Measurements from ENCODE around the gene PTBP1. TPM values are rescaled to one million over a fixed set of nuclear protein-coding genes. Genes with fewer than 3 reads are reported as not detected.
A peak's percentile ranks its signal among the peaks of the same experiment; 100 is the strongest.

PTBP1 gene
- total and polyA plus RNA-seq, 9 of the 15 experiments (the other 6 are each of a cell fraction or from before 2014, with no cell fraction given): 14.0 to 759 (median 234) TPM

DNA sequence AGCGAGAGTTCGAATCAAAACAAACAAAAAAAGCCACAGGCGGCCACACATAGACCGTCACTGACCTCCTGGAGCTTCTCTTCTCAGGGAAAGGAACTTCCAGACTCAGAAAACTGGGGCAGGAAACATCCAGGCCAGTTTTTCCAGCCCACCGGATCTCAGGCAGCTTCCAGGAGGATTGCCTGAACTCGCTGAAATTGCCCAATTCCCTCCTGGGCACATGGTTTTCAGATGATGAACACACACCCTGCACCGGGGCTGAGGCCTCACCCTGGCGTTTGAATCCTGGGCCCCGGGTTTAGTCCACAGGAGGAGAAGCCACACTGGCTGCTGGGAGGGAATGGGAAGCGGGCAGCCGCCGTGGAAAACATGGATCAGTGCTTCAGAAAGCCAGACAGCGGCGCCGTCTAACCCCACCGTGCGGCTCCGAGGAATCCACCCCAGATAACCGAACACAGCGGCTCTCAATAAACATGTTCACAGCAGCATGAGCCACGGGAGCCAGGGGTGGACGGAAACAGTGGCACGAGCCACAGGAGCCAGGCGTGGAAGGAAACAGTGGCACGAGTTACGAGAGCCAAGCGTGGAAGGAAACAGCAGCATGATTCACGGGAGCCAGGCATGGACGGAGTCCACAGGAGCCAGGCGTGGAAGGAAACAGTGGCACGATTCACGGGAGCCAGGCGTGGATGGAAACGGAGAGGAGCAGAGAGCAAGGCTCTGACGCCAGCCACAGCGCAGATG lies 18.2 kb upstream of the PTBP1 start (continued):
- TF ChIP-seq, protein P1, sequence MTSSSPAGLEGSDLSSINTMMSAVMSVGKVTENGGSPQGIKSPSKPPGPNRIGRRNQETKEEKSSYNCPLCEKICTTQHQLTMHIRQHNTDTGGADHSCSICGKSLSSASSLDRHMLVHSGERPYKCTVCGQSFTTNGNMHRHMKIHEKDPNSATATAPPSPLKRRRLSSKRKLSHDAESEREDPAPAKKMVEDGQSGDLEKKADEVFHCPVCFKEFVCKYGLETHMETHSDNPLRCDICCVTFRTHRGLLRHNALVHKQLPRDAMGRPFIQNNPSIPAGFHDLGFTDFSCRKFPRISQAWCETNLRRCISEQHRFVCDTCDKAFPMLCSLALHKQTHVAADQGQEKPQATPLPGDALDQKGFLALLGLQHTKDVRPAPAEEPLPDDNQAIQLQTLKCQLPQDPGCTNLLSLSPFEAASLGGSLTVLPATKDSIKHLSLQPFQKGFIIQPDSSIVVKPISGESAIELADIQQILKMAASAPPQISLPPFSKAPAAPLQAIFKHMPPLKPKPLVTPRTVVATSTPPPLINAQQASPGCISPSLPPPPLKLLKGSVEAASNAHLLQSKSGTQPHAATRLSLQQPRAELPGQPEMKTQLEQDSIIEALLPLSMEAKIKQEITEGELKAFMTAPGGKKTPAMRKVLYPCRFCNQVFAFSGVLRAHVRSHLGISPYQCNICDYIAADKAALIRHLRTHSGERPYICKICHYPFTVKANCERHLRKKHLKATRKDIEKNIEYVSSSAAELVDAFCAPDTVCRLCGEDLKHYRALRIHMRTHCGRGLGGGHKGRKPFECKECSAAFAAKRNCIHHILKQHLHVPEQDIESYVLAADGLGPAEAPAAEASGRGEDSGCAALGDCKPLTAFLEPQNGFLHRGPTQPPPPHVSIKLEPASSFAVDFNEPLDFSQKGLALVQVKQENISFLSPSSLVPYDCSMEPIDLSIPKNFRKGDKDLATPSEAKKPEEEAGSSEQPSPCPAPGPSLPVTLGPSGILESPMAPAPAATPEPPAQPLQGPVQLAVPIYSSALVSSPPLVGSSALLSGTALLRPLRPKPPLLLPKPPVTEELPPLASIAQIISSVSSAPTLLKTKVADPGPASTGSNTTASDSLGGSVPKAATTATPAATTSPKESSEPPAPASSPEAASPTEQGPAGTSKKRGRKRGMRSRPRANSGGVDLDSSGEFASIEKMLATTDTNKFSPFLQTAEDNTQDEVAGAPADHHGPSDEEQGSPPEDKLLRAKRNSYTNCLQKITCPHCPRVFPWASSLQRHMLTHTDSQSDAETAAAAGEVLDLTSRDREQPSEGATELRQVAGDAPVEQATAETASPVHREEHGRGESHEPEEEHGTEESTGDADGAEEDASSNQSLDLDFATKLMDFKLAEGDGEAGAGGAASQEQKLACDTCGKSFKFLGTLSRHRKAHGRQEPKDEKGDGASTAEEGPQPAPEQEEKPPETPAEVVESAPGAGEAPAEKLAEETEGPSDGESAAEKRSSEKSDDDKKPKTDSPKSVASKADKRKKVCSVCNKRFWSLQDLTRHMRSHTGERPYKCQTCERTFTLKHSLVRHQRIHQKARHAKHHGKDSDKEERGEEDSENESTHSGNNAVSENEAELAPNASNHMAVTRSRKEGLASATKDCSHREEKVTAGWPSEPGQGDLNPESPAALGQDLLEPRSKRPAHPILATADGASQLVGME (CRISPR knock-in tag; IDR thresholded peaks at IDR 0.05): no peak
- TF ChIP-seq, protein P2, sequence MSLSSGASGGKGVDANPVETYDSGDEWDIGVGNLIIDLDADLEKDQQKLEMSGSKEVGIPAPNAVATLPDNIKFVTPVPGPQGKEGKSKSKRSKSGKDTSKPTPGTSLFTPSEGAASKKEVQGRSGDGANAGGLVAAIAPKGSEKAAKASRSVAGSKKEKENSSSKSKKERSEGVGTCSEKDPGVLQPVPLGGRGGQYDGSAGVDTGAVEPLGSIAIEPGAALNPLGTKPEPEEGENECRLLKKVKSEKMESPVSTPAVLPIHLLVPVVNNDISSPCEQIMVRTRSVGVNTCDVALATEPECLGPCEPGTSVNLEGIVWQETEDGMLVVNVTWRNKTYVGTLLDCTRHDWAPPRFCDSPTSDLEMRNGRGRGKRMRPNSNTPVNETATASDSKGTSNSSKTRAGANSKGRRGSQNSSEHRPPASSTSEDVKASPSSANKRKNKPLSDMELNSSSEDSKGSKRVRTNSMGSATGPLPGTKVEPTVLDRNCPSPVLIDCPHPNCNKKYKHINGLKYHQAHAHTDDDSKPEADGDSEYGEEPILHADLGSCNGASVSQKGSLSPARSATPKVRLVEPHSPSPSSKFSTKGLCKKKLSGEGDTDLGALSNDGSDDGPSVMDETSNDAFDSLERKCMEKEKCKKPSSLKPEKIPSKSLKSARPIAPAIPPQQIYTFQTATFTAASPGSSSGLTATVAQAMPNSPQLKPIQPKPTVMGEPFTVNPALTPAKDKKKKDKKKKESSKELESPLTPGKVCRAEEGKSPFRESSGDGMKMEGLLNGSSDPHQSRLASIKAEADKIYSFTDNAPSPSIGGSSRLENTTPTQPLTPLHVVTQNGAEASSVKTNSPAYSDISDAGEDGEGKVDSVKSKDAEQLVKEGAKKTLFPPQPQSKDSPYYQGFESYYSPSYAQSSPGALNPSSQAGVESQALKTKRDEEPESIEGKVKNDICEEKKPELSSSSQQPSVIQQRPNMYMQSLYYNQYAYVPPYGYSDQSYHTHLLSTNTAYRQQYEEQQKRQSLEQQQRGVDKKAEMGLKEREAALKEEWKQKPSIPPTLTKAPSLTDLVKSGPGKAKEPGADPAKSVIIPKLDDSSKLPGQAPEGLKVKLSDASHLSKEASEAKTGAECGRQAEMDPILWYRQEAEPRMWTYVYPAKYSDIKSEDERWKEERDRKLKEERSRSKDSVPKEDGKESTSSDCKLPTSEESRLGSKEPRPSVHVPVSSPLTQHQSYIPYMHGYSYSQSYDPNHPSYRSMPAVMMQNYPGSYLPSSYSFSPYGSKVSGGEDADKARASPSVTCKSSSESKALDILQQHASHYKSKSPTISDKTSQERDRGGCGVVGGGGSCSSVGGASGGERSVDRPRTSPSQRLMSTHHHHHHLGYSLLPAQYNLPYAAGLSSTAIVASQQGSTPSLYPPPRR (CRISPR knock-in tag; IDR thresholded peaks at IDR 0.05; ENCODE audit: borderline replicate concordance): no peak
- TF ChIP-seq, protein P3, sequence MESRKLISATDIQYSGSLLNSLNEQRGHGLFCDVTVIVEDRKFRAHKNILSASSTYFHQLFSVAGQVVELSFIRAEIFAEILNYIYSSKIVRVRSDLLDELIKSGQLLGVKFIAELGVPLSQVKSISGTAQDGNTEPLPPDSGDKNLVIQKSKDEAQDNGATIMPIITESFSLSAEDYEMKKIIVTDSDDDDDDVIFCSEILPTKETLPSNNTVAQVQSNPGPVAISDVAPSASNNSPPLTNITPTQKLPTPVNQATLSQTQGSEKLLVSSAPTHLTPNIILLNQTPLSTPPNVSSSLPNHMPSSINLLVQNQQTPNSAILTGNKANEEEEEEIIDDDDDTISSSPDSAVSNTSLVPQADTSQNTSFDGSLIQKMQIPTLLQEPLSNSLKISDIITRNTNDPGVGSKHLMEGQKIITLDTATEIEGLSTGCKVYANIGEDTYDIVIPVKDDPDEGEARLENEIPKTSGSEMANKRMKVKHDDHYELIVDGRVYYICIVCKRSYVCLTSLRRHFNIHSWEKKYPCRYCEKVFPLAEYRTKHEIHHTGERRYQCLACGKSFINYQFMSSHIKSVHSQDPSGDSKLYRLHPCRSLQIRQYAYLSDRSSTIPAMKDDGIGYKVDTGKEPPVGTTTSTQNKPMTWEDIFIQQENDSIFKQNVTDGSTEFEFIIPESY (CRISPR knock-in tag; IDR thresholded peaks at IDR 0.05): peak; percentile 81
- TF ChIP-seq, protein P4, sequence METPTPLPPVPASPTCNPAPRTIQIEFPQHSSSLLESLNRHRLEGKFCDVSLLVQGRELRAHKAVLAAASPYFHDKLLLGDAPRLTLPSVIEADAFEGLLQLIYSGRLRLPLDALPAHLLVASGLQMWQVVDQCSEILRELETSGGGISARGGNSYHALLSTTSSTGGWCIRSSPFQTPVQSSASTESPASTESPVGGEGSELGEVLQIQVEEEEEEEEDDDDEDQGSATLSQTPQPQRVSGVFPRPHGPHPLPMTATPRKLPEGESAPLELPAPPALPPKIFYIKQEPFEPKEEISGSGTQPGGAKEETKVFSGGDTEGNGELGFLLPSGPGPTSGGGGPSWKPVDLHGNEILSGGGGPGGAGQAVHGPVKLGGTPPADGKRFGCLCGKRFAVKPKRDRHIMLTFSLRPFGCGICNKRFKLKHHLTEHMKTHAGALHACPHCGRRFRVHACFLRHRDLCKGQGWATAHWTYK (CRISPR knock-in tag; IDR thresholded peaks at IDR 0.05): peak; percentile 98

Data from K562 (cell line).